NB4 (cell line): ENCODE data around the gene DSCAML1.

Source experiments
- MAX ChIP-seq: IDR thresholded peaks from 2 replicates; pipeline ENCODE4 v1.6.1; 2011; ENCODE audit warnings: low read depth, low read length
- POLR2A ChIP-seq: IDR thresholded peaks from 2 replicates; pipeline ENCODE4 v1.6.1; 2011; ENCODE audit warnings: mild to moderate bottlenecking; ENCODE audit not compliant: insufficient read length; ENCODE audit errors: extremely low read depth
- TF ChIP-seq, protein P1 (sequence below): IDR thresholded peaks from one replicate; pipeline ENCODE4 v1.5.1; 2012; ENCODE audit warnings: low read depth, low read length

GRCh38 chr11:117668321-117668751, 128.7 kb downstream of the DSCAML1 start:
- TF ChIP-seq, protein P1, sequence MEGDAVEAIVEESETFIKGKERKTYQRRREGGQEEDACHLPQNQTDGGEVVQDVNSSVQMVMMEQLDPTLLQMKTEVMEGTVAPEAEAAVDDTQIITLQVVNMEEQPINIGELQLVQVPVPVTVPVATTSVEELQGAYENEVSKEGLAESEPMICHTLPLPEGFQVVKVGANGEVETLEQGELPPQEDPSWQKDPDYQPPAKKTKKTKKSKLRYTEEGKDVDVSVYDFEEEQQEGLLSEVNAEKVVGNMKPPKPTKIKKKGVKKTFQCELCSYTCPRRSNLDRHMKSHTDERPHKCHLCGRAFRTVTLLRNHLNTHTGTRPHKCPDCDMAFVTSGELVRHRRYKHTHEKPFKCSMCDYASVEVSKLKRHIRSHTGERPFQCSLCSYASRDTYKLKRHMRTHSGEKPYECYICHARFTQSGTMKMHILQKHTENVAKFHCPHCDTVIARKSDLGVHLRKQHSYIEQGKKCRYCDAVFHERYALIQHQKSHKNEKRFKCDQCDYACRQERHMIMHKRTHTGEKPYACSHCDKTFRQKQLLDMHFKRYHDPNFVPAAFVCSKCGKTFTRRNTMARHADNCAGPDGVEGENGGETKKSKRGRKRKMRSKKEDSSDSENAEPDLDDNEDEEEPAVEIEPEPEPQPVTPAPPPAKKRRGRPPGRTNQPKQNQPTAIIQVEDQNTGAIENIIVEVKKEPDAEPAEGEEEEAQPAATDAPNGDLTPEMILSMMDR = no peak
- TF ChIP-seq MAX (no peak), POLR2A (no peak)
